IMR-90 (cell line): Measurements from ENCODE around the gene TTF2. TPM values are rescaled to one million over a fixed set of nuclear protein-coding genes. Genes with fewer than 3 reads are reported as not detected.

Source experiments
- ATAC-seq: fragments of 200-7000 bp; cut with Tn5 transposase; 2 replicates; pipeline ENCODE4 v1.9.1; 2020; ENCODE audit warnings: low read depth, mild to moderate bottlenecking, moderate library complexity
- BruUV-seq: library from RNA; stranded (reverse); fragments of 400-500 nt; replicated peaks from 2 replicates; lab custom pipeline; 2021; lab: Mats Ljungman, UMichigan
- CTCF ChIA-PET: fragments of 300-600 bp; formaldehyde crosslinking; extraction: SDS; loops from one replicate; lab custom pipeline; 2021; ENCODE audit warnings: antibody characterized with exemption; lab: Yijun Ruan, JAX
- POLR2A ChIA-PET: fragments of 300-600 bp; sonication (Branson Sonifier 250); formaldehyde crosslinking; loops from one replicate; lab custom pipeline; 2022; ENCODE audit warnings: antibody characterized with exemption; ENCODE audit not compliant: unreplicated experiment; lab: Charles Lee
- DNase-seq: peaks from one replicate; pipeline ENCODE4 v3.0.0; 2013
- H2AFZ ChIP-seq: replicated peaks from 2 replicates; pipeline ENCODE3; 2013; ENCODE audit warnings: low read length, mild to moderate bottlenecking; ENCODE audit not compliant: poor library complexity
- H2AK5ac ChIP-seq: 2 replicates; pipeline ENCODE4 v1.6.1; 2013; ENCODE audit warnings: low read depth, low read length, inconsistent platforms
- H2AK9ac ChIP-seq: replicated peaks from 2 replicates; pipeline ENCODE3; 2013; ENCODE audit warnings: mild to moderate bottlenecking, low read depth, low read length, moderate library complexity; ENCODE audit not compliant: poor library complexity
- H2BK120ac ChIP-seq: 2 replicates; pipeline ENCODE4 v1.6.1; 2013; ENCODE audit warnings: low read depth, low read length, inconsistent platforms
- H2BK15ac ChIP-seq: 3 replicates; pipeline ENCODE4 v1.6.1; 2013; ENCODE audit warnings: low read depth, low read length, inconsistent platforms
- H2BK20ac ChIP-seq: 2 replicates; pipeline ENCODE4 v1.6.1; 2013; ENCODE audit warnings: low read depth, mild to moderate bottlenecking, inconsistent platforms, low read length, moderate library complexity
- H2BK5ac ChIP-seq: 2 replicates; pipeline ENCODE4 v1.6.1; 2013; ENCODE audit warnings: mild to moderate bottlenecking, low read depth, low read length, inconsistent platforms; ENCODE audit not compliant: poor library complexity, severe bottlenecking
- H3K14ac ChIP-seq: replicated peaks from 2 replicates; pipeline ENCODE4 v1.6.1; 2013; ENCODE audit warnings: low read depth, low read length, inconsistent platforms
- H3K18ac ChIP-seq: 2 replicates; pipeline ENCODE4 v1.6.1; 2013; ENCODE audit warnings: low read depth, low read length, control low read depth
- H3K23ac ChIP-seq: 2 replicates; pipeline ENCODE4 v1.6.1; 2013; ENCODE audit warnings: low read depth, low read length, inconsistent platforms
- H3K27ac ChIP-seq: 2 replicates; pipeline ENCODE4 v1.5.1; 2013; ENCODE audit warnings: mild to moderate bottlenecking, control low read depth, low read length; ENCODE audit not compliant: insufficient read depth
- H3K27me3 ChIP-seq: 2 replicates; pipeline ENCODE4 v1.6.1; 2013; ENCODE audit warnings: low read length; ENCODE audit not compliant: control insufficient read depth, insufficient read depth
- H3K36me3 ChIP-seq: 2 replicates; pipeline ENCODE4 v1.6.1; 2013; ENCODE audit warnings: low read length, mixed read lengths; ENCODE audit not compliant: control insufficient read depth, insufficient read depth
- H3K4ac ChIP-seq: 2 replicates; pipeline ENCODE4 v1.6.1; 2013; ENCODE audit warnings: low read depth, low read length, inconsistent platforms
- H3K4me1 ChIP-seq: 2 replicates; pipeline ENCODE4 v1.6.1; 2013; ENCODE audit warnings: low read length, mixed read lengths; ENCODE audit not compliant: control insufficient read depth, insufficient read depth
- H3K4me2 ChIP-seq: 2 replicates; pipeline ENCODE4 v1.6.1; 2013; ENCODE audit warnings: low read depth, mild to moderate bottlenecking, control low read depth, low read length, moderate library complexity
- H3K4me3 ChIP-seq: 2 replicates; pipeline ENCODE4 v1.5.1; 2013; ENCODE audit warnings: low read depth, mild to moderate bottlenecking, control low read depth, low read length, moderate library complexity; ENCODE audit not compliant: insufficient read depth
- H3K56ac ChIP-seq: 2 replicates; pipeline ENCODE4 v1.6.1; 2013; ENCODE audit warnings: low read length, inconsistent platforms; ENCODE audit not compliant: insufficient read depth; ENCODE audit errors: extremely low read depth
- H3K79me1 ChIP-seq, 2 experiments: 2 replicates each; pipeline ENCODE4 v1.6.1; 2013; ENCODE audit warnings: low read length in 2 of 2, inconsistent platforms in 1 of 2, low read depth in 1 of 2
- H3K9ac ChIP-seq: 2 replicates; pipeline ENCODE4 v1.6.1; 2013; ENCODE audit warnings: low read depth, low read length, control low read depth
- H3K9me1 ChIP-seq: 2 replicates; pipeline ENCODE4 v1.6.1; 2013; ENCODE audit warnings: low read length, inconsistent platforms; ENCODE audit not compliant: insufficient read depth
- H3K9me3 ChIP-seq: 2 replicates; pipeline ENCODE4 v1.6.1; 2013; ENCODE audit warnings: low read length; ENCODE audit not compliant: control insufficient read depth, insufficient read depth
- H4K20me1 ChIP-seq: 2 replicates; pipeline ENCODE4 v1.6.1; 2013; ENCODE audit warnings: low read length, inconsistent platforms; ENCODE audit not compliant: insufficient read depth
- H4K5ac ChIP-seq: 2 replicates; pipeline ENCODE4 v1.6.1; 2013; ENCODE audit warnings: mild to moderate bottlenecking, low read depth, low read length, control low read depth
- H4K8ac ChIP-seq, 2 experiments: 2 replicates each; pipeline ENCODE4 v1.6.1; 2013; ENCODE audit warnings: low read depth in 2 of 2, low read length in 2 of 2, control low read depth in 1 of 2, inconsistent platforms in 1 of 2
- H4K91ac ChIP-seq: 2 replicates; pipeline ENCODE4 v1.6.1; 2013; ENCODE audit warnings: low read depth, low read length, inconsistent platforms; ENCODE audit not compliant: insufficient read depth
- CEBPB ChIP-seq: IDR thresholded peaks from 2 replicates; pipeline ENCODE4 v1.6.1; 2012; ENCODE audit warnings: low read depth, low read length, improper control_type of control experiment
- FOS ChIP-seq: fragments of 150-350 bp; IDR thresholded peaks from 2 replicates; pipeline ENCODE4 v1.6.1; 2016; ENCODE audit warnings: low read depth, low read length
- MAZ ChIP-seq: IDR thresholded peaks from 2 replicates; pipeline ENCODE4 v1.6.1; 2012; ENCODE audit warnings: low read depth, mild to moderate bottlenecking, low read length, improper control_type of control experiment, moderate library complexity, borderline replicate concordance
- MXI1 ChIP-seq: IDR thresholded peaks from 2 replicates; pipeline ENCODE4 v1.6.1; 2012; ENCODE audit warnings: low read depth, mild to moderate bottlenecking, low read length, moderate library complexity, borderline replicate concordance
- WGBS, 2 experiments: methylation state at CpG; one replicate each; pipeline versions ENCODE4 v1.1.5 to v1.1.7; 2013; ENCODE audit warnings: missing lambda C conversion rate in 2 of 2; ENCODE audit not compliant: insufficient read length in 1 of 2; ENCODE audit errors: extremely low coverage in 2 of 2; 5-methylcytosine and 5-hydroxymethylcytosine counted together
- dilution Hi-C: fragments of 300-500 bp; cut with HindIII; formaldehyde crosslinking; loops from one replicate; pipeline ENCODE4 v1.14.3; 2018; ENCODE audit warnings: low sequenced_read_pairs; ENCODE audit not compliant: unreplicated experiment
- in situ Hi-C: fragments of 300-500 bp; cut with MboI; formaldehyde crosslinking; loops from 3 replicates; pipeline ENCODE4 v1.14.3; 2019; ENCODE audit warnings: low sequenced_read_pairs, inconsistent platforms, mixed read lengths
- intact Hi-C: fragments of 100-400 bp; cut with micrococcal nuclease; formaldehyde crosslinking; loops from 2 replicates; pipeline ENCODE4 v1.10.0; 2022
- polyA plus RNA-seq, 3 experiments: library from polyadenylated mRNA; depleted of rRNA; stranded (reverse); fragments of >200 nt; gene quantifications; 2 replicates each; pipeline ENCODE4 v1.2.3, GENCODE V29; 2012; ENCODE audit warnings: low replicate concordance in 1 of 3
- total RNA-seq: library from RNA; depleted of rRNA; stranded (reverse); fragments of >200 nt; gene quantifications from 2 replicates; pipeline ENCODE4 v1.2.3, GENCODE V29; 2012

TTF2 gene
- total and polyA plus RNA-seq, 2 of the 4 experiments (the other 2 are of a cell fraction) = 11.5 to 14.7 TPM

- DNase-seq = peak; percentile 95
These were observed 86.6 kb downstream of the TTF2 start for GRCh38 chr1:117146575-117147340.

More at GRCh38 chr1:117146575-117147340, 86.6 kb downstream of the TTF2 start:
- peak overlapping the region; percentile 59 for H3K14ac ChIP-seq
- H3K18ac ChIP-seq = peak overlapping the region; percentile 65; the same call in 1 of the 2 replicates
- no peak for TF ChIP-seq MXI1
- TF ChIP-seq MAZ = peak; percentile 59; the same call in 1 of the 2 replicates
- TF ChIP-seq FOS = peak; percentile 90
- TF ChIP-seq CEBPB = peak; percentile 73
- H2AK9ac ChIP-seq = no peak overlapping the region
- H2BK120ac ChIP-seq = peak overlapping the region; percentile 95
- peaks cover 13% of the 10 kb centered on the region for H3K9me1 ChIP-seq
- no peaks in the 10 kb centered on the region for H3K27me3 ChIP-seq
- peak overlapping the region; percentile 98 for H2BK20ac ChIP-seq
- H2AFZ ChIP-seq = peak overlapping the region; percentile 53
- H3K4me2 ChIP-seq = peak overlapping the region; percentile 50
- H4K5ac ChIP-seq = peak overlapping the region; percentile 47; the same call in 1 of the 2 replicates
- H3K4me1 ChIP-seq = peaks cover 14% of the 10 kb centered on the region
- H2AK5ac ChIP-seq = peak overlapping the region; percentile 93
- H2BK5ac ChIP-seq = peak overlapping the region; percentile 60
- intact Hi-C loops (loop anchor here (10.0 kb wide), 1 partner anchor 218 kb away; the partner anchor contains the start of gene MAN1A2), dilution Hi-C loops (no loop called here), in situ Hi-C loops (no loop called here)
- H3K36me3 ChIP-seq = no peaks in the 10 kb centered on the region
- H4K20me1 ChIP-seq = no peaks in the 10 kb centered on the region; the same call in 1 of the 2 replicates
- peak overlapping the region; percentile 33 to 67 for H4K8ac ChIP-seq
- peak; percentile 80 for ATAC-seq
- 88% methylated on average over 4 of the region's 8 CpGs; no CpG with 5 or more reads in 1 of the 2 experiments for WGBS, 2 experiments
- peak overlapping the region; percentile 69 for H3K27ac ChIP-seq
- H3K4ac ChIP-seq = peak overlapping the region; percentile 93
- H3K9ac ChIP-seq = no peak overlapping the region
- H3K23ac ChIP-seq = peak overlapping the region; percentile 76; the same call in 1 of the 2 replicates
- no peaks in the 10 kb centered on the region for H3K9me3 ChIP-seq
- H3K79me1 ChIP-seq = no peaks in the 10 kb centered on the region
- BruUV-seq = no TSS peak
- H3K4me3 ChIP-seq = no peak overlapping the region
- peak overlapping the region; percentile 88 for H4K91ac ChIP-seq
- H2BK15ac ChIP-seq = peak overlapping the region; percentile 48; the same call in 2 of the 3 replicates
- H3K56ac ChIP-seq = peak overlapping the region; percentile 13; the same call in 1 of the 2 replicates
- CTCF ChIA-PET = interaction anchor here (1.1 kb wide), 1 partner anchor 17 kb away, joined by 3 read pairs; no protein-coding TSS in a partner anchor
- POLR2A ChIA-PET = no interaction called here
